Activated CD4-positive, CD25-positive, alpha-beta regulatory T cell treated with anti-CD3 and anti-CD28 coated beads, Interleukin-2, amount 50 U/mL, for 16 hours (primary cell): ENCODE data around the gene TSHZ2.
"Not testable (repeated sequence)": the region's sequence is repeated elsewhere in the genome, so short reads cannot be mapped to it uniquely, and the experiment has no call there.

Experiments used
- DNase-seq: peaks from one replicate; pipeline ENCODE4 v3.0.0-alpha.2; 2020; ENCODE audit warnings: low read depth, low spot score

TSHZ2 gene

DNA sequence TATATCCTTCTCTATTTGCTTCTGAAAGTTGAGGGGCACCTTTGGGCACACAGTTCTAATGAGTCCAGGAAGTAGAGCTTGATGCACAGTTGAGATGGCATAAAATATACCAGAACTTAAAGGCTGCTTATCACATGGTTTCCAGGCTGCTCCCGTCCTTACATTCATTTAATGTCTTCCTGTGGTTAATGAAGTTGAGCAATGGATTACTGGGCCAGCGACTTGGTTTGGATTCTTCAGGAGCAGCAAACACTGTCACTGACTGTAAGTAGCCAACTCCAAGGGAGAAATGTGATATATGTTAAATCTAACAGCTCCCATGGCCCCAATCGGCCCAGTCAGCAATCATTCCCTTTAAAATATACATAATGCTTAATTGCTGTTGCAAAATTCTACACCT is 9.0 kb upstream of the TSHZ2 start:
- no peak for DNase-seq

DNA sequence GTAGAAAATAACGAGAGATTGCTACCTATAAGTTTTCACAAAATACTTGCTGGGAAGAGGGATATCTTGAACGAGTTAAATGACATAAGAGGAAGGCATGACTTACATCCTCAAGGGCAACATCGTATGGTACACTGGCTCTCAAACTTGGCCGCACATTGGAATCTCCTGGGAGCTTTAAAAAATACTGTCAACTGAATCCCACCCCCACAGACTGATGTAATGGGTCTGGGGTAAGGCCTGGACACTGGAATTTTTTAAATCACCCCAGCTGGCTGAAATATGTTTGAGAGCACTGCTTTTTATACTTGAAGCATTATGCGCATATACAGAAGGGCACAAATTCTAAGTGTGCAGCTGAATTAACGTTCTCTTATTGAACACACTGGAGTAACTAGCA is 8.0 kb upstream of the TSHZ2 start:
- no peak for DNase-seq

DNA sequence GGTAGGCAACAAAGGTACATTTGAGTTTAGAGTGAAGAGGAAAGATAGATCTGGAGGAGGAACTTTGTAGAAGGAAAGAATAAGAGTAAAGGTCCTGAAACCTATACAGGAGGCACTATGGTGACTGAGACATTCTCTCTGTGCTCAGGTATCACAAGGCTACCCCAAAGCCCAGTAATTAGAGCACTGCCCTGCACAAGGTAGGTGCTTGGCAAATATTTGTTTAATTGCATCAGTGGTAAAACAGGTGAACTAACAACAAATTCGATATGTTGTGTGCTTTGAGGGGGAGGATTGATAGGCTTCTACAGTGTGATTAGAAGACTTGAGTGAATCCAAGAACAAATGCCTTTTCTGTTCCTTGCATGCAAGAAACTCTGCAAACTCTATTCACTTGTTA is 6.8 kb upstream of the TSHZ2 start:
- no peak for DNase-seq

DNA sequence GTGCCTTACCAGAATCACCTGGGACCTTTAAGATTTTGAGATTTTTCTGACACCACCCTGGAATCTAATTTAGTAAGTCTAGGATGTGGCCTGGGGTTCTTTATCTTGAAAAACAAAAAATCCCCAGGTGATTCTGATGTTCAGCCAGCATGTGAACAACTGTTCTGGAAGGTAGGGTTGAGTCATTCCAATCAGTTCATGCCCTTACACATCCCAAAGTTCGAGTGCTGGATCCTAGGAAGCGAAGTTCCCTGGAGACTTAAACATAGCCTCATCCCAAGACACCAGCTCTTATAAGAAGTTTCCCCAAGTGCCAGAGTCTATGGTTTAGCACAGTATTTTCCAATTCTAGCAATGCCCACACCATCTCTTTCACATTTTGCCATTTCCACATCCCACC is 6.3 kb upstream of the TSHZ2 start:
- no peak for DNase-seq

DNA sequence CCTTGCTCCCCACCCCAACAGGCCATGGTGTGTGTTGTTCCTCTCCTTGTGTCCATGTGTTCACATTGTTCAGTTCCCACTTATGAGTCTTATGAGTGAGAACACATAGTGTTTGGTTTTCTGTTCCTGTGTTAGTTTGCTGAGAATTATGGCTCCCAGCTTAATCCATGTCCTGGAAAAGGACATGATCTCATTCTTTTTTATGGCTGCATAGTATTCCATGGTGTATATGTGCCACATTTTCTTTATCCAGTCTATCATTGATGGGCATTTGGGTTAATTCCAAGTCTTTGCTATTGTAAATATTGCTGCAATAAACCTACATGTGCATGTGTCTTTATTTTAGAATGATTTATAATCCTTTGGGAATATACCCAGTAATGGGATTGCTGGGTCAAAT is 5.6 kb upstream of the TSHZ2 start:
- not testable (repeated sequence) for DNase-seq

DNA sequence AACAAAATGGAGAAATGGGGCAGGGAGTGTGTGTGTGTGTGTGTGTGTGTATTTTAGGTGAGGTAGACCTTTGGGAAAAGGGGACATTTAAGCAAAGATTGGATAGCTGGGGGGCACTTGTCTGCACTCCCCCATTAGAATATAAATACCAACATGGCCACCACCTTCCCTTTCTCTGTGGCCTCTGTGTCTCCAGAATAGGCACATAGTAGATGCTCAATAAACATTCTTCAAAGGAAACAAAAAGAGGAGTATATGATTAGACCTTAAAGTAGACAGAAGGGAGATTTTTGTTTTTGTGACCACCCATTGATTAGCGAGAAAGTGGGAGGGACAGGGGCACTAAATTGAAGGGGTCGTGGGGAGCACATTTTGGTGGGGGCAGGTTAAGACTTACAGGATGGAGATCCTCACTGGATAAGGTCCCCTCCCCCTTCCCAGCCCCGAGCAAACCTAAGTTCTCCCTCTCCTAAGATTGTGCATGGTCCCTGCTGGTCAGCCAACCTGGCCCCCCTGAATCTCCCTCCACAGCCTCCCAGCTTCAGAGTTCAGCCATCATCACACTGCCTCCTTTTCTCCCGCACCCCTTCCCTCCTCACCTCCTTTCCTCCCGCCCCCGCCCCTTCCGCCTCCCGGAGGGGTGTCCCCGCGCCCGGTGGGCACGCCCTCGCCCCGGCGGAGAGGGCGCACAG is 514 bp upstream of the TSHZ2 start:
- DNase-seq: no peak

DNA sequence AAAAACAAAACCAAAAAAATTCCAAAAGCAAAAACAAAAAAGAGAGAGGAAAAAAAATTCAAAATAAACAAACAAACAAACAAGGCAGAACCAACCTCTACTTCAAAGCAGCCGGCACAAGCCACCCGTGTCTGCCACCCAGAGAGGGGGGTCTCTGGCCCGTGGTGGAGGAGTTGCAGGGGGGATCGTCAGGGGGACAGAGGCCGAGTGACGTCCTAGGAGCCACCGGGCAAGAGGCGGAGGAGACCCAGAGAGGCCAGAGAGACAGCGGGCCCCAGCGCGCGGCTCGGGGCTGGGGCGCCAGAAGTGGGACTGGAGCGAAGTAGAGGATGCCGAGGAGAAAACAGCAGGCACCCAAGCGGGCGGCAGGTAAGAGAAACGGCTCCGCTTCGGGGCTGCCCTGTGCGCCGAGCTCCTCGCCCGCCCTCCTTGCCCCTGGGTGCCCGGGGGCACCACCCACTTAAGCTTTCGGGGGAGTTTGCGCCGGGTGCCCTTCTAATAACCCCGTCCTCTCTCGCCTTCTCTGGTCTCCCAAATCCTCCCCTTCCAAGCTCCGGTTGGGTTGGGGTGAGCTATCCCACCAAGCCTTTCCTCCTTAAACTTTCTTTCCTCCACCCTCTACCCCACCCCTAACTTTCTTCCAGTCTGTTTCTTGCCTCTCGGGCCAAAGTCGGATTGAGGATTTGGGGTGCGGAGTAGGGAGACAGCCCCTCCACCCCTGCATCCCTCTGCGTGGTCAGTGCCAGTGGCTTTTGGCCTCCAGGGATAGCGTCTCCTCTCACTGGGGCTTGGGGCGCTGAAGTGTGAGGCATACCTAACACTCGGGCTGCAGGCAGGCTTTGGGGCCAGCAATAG is 1.0 kb downstream of the TSHZ2 start:
- no peak for DNase-seq

DNA sequence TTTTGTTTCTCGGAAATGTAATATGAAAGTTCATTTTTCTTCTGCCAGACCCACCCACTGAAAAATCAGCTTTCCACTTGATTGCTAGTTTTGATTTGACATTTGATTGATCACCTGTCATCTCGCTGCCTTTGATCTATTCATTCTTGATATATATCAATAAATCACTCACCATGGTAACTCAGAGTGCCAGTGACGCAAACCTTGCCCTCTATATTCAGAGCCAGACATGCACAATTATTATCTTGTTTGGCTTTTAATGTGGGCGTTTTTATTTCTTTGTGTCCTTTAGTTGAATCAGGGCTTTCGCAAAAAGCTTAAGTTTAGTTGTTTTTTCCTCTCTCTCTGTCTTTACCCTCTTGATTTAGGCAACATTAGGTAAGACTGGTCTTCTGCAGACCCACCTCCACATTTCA is 2.0 kb downstream of the TSHZ2 start:
- peak; percentile 23 for DNase-seq

DNA sequence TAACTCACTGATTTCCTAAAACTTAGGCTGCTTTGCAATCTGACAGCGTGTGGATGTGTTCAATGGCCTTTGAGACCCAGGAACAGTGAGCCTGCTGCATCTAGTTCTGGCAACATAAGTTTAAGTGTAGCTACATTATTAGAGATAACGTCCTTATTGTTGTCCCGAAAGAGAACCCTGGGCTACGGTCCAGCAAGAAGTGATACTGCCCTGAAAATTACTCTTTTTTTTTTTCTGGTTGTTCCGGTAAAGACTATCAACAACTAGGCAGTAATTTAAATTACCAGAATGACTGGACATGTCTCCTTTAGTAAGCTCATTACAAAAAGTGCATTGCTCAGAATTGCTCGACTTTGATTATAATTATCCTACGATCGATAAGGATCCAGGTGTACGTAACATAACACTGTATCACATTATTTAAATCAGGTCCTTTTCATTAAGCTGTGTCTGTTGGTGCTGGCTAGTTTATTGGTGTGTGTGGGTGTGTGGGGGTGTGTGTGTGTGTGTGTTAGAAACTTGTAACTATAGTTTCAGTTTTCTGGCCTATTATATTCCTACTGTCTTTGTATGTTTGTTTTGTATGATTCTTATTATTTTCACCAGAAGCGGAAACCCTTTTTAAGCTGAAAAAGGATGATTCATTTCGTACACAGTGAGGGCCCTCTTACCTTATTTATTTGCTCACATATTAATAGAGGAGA is 3.0 kb downstream of the TSHZ2 start:
- peak; percentile 10 for DNase-seq

DNA sequence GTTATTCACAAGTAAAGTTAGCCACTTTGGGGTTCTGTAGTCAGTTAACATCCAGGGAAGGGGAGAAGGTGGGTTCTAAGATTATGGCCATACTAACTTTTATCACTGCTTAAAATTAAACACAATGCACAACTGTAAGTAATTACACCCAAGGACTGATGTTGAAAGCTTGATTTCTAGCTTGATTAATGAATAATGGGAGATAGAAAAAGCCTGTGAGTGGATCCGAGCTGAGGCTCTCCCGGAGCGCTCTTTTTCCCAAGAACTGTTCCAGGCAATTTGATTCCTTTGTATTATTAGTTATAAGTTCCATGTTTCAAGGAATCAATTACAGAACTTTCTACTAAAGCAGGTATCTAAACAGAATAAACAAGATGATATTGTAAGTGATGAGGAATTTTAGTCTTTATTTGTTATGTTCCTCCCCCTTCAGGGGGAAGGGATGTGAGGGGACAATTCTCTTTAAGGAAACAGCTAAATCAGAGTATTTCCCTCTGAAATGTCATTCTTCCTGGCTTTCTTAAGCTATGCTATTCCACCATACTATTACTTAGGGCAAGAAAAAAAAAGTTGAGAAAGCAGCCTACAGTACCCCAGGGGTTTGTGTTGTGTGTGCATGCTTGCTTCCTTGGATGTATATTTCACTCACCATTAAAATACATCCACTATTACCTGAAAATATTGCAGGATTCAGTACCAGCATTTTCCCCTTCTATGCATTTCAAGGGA is 3.8 kb downstream of the TSHZ2 start:
- DNase-seq: no peak

DNA sequence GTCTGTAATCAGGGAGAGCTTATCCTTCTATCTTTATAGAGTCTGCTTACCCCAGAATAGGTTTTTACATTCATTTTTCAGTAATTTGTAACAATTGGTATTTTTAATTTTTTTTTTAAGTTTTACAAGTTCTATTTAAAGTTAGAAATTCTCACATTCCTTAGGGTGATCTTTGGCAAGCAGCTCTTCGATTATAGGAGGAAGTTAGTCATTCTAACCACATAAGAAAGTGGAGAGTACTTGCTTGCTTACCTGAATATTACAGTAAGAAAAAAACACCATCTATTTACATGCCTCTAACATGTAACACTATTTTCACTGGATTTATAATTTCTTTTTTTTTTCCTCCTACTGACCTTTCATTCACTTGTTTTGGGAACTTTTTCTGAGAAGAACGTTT is 6.7 kb downstream of the TSHZ2 start:
- no peak for DNase-seq

DNA sequence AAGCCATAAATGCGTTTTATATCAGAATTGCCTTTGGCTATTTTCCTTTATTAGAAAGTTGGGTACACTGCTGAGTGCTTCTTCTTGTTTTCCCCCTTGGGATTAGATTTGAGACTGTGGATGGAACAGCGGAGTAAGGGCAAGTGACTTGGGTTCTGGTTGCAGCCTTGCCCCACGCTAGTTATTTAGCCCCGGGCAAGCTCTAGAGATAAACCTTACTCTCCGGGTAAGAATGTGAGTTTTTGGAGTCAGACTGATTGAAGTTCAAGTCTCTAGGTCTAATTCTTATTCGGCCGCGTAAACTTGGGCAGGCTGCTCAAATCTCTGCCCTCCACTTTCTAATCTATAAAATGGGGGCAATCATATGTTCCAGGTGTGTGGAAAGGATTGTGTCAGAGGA is 8.9 kb downstream of the TSHZ2 start:
- no peak for DNase-seq

DNA sequence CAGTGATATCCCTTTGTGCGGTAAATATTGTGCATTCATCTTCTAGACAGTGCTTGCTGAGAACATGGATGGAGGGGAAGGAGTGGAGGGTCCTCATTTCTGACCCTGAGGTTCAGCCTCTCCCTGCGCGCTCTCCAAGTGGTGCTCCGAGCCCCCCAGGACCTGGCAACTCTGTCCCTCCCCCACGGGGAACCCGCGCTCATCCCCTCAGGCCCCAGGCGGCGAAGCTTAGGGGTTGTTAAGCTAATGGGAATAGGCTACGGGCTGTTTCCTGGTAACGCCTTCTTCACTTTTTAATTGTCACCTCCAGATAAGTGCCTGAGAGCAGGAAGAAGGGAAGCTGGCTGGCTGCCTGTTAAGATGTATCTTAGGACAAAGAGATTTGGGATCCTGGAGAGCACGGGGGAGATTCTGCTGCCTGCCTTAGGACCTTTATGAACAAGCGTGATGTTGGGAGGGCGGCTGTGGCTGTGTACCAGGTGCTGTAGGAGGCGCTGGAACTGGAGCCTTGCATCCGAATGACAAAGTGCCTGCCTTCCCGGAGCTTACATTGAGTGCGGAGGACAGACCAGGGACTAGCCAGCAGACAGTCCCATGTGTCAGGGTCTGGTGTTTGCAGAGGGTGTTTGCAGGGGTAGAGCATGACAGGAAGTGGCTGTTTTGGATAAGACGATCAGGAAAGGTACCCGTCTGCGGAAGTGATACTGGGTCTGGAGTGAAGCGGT is 11.7 kb downstream of the TSHZ2 start:
- DNase-seq: no peak

DNA sequence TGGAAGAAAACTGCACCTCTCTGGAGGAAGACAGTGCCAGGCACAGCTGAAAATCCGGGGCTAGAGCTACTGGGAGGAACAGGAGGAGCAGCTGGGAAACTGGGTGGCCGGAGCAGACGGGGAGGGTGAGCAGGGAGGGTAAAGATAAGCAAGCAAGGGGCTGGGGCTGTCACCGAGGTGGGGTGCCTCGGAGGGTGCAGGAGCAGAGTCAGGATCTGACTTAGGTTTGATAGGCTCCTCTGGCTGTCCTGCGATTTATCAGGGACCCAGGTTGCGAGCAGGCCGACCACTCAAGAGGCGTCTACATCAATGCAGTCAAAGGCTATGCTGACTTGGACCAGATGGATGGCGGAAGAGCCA is 12.3 kb downstream of the TSHZ2 start:
- no peak for DNase-seq

DNA sequence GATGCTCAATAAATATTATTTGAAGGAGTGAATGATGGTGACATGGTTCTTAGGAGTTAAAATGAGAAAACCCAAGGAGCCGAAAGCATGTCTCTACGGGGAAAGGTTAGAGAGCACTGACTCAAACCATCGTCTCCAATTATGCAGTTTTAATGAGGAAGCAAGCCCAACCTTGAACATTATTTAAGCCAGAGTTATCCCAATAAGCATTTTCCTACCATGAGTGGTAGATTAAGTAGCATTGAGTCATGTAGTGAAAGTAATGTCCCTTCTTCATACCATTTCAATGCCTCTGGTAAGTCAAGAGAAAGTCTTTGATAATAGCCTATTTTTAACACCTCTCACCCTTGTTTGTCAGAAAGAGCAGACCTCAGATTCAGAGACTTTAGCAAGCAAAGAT is 13.5 kb downstream of the TSHZ2 start:
- no peak for DNase-seq

DNA sequence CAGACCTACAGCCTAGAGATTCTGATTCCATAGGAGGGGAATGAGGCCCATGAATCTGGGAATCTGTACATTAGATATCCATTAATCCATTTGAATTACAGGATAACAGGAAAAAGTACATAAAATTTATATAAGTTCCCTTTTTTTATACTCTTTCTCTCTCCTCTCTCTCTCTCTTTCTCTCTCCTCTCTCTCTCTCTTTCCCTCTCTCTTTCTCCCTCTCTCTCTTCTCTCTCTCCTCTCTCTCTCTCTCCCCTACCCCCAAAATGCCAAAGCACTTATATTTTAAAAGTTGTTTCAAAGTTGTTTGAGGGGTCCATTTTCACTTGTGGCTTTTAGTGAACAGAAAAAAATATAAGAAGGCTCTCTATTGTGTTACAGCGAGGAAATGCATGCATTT is 15.1 kb downstream of the TSHZ2 start:
- DNase-seq: no peak

DNA sequence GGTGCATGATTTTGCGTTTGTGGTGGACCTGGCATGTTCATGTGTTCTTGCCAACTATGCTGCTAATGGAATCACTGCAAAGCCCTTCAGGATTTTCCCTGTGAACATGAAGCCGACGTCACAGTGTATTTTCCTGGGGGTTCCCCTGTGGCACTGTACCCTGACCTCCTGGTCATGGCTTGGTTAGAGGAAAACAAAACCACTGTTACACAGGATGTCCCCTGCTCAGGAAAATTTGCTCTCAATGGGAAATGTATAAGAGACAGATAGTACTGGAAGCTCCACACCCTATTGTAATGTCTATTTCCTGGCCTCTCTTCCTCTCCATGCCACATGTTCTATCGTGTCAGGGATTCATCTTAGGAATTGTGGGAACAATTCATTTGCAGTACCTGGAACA is 19.7 kb downstream of the TSHZ2 start:
- no peak for DNase-seq

DNA sequence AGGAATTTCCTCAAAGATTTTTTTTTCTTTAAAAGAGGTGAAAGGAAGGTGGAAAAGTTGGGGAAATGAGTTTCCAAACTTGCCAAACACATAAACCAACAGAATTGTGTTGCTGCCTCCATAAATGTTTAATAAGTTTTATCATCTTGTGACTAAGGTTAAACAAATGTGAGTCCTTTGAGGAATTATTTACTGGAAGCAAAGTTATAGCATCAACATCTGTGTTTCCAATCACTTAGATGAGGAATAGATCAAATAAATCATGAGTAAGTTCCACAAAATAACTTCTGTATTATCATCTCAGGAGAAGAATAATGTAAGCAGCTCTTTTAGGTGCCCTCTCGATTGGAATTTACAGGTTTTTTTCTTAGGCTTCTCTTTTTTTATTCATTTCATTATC is 20.5 kb downstream of the TSHZ2 start:
- no peak for DNase-seq

DNA sequence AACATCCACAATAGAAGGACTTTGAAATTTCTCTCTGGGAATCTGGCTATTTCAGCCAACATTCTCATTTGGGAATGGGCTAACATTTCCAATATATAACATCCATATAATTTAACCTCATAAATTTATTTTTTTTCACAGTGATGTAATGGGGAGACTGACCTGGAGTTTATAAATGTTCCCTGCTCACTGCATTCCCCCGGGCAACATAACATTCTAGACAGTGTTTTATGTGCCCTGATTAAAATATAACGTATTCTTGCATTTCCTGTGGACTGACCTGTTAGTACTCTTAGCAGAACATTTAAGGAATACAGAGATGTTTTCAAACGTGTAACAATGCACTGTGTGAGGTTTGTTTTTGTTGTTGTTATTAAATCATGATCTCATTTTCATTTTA is 20.9 kb downstream of the TSHZ2 start:
- DNase-seq: no peak

DNA sequence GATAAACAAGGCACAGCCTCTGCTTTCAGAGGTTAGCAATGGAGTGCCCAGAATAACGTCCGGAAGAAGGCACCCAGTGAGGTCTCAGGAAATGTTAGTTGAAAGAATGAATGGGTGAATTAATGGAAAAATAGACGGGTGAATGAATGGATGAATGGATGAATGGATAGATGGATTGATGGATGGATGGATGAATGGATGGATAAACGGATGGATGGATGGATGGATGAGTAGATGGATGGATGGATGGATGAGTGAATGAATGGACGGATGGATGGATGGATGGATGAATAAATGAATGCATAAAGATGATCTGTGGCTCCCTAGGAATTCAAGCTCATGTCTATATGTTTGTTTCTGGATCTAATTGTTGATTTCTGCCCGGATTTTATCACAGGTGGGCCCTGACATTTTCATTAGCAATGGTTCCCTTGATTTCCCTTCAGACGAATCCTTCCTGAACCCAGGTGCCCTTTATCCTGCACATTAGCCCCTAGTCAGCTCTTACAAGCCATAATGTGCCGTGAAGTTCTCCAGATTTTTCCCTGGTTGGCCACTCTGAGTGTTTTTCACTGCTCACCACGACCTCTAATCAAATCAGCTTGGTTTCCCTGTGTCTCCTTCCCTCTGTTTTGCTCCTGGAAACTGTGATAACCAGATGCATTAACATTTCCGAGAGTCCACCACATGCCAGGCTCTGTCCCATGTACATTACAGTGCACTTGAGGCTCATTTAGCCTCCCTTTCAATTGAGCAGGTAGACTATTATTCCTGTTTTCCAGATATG is 22.2 kb downstream of the TSHZ2 start:
- DNase-seq: no peak

DNA sequence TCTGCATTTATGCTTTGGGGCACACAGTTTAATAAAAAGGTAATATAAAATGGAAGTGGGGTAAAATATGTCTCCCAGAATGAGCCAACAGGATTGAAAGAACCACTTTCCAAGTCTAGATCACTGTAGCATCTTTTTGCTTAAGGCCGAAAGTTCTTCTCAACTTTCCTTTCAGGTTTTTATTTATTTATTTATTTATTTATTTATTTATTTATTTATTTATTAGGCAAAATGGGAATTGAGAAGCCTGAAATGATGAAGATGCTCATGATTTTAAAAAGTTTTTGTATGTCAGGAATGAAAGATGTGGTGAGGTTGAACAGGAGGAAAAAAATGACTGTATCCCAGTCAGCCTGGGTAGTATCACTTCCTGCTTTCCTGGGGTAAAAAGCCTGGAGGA is 24.0 kb downstream of the TSHZ2 start:
- no peak for DNase-seq
